VCaP (cell line): ENCODE results near the gene TLE7.

Experiments used
- H3K27ac ChIP-seq: fragments of 450-650 bp; 2 replicates; pipeline ENCODE4 v1.5.1; 2017
- TF ChIP-seq, protein P1 (sequence below): fragments of 450-650 bp; conservative IDR thresholded peaks from 2 replicates; pipeline ENCODE4 v1.5.1; 2017; ENCODE audit warnings: mild to moderate bottlenecking, moderate library complexity

The TLE7 gene

DNA sequence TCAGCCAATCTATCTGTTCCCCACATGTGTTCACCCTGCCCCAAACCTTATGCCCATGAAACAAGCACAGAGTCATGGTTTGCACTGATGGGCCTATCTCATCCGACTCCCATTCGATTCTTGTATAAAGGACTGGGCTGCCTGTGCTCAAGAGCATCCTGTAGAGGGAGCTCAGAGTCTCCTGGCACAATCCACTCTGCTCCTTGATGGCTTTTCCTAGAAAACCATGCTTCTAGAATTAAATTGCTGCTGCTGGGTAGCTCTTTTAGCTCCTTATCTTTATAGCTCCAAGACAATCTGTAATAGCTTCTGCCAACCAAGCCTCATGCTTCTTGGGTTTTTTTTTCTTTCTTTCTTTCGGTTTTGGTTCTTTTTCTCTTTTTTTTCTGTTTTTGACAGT is 37.6 kb upstream of the TLE7 start:
- TF ChIP-seq, protein P1, sequence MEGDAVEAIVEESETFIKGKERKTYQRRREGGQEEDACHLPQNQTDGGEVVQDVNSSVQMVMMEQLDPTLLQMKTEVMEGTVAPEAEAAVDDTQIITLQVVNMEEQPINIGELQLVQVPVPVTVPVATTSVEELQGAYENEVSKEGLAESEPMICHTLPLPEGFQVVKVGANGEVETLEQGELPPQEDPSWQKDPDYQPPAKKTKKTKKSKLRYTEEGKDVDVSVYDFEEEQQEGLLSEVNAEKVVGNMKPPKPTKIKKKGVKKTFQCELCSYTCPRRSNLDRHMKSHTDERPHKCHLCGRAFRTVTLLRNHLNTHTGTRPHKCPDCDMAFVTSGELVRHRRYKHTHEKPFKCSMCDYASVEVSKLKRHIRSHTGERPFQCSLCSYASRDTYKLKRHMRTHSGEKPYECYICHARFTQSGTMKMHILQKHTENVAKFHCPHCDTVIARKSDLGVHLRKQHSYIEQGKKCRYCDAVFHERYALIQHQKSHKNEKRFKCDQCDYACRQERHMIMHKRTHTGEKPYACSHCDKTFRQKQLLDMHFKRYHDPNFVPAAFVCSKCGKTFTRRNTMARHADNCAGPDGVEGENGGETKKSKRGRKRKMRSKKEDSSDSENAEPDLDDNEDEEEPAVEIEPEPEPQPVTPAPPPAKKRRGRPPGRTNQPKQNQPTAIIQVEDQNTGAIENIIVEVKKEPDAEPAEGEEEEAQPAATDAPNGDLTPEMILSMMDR: peak; percentile 72
- H3K27ac ChIP-seq: no peak overlapping the region

DNA sequence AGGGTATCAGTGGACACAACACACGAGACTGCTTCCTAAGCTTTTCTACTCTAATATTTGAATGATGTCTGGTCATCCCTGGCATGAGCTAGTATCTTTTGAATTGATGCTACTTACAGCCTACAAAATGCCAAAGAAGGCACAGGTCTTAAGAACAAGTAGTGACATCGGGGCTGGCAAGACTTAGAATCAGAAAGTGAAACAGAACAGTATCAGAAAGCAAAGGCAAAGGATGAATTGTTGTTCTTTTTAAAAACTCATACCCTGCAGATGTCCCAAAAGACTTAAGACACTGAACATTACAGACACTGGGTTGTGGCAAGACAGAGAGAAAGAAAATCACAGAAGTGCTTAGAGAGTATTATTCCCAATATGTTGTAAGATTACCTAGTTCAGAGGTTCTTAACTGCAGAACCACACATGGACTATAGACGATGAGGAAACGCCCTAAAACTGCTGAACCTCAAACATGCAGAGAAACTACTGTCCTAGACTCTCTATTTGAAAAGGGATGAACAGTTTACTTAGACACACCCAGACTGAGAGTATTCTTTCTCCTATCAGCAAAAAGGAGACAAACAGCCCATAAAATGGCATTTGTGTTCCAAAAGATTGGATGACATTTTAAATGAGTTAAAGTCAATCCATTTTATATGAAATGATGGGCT is 34.7 kb upstream of the TLE7 start:
- no peak overlapping the region for H3K27ac ChIP-seq
- TF ChIP-seq, protein P1: no peak

DNA sequence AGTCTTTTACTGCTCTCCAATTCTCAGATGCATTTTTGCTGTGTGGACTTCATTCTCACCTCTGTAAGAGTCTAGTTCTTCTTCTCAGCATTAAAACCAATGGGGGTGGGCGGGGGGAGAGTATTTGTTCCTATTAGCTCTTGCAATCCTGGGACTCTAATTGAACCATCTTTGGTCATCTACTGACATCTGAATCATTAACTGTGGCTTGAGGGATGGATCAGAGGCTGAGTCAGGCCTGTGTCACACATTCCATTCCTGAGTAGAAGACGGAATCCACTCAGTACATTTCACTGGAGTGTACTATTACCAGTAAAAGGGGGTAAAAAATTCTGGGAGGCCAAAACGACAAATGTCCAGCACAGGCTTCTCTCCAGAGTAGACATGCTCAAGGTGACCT is 33.0 kb upstream of the TLE7 start:
- H3K27ac ChIP-seq: no peak overlapping the region
- TF ChIP-seq, protein P1: no peak

DNA sequence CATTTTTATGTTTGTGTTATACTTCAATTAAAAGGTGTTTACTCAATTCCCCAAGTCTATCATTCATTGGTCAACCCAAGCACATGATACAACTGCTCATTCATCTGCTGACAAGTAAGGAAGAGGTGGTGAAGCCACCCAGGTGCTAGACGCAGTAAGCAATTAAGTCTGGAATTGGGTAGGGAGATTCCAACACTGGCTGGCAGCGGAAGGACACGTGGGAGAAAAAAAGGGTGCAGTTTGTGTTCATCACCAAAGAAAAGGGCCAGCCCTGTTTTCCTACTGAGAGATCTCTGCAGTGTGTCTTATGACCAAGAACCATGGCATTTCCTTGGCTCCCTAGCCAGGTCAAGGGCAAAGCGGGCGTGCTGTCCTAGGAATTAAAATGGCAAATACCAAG is 32.0 kb upstream of the TLE7 start:
- no peak overlapping the region for H3K27ac ChIP-seq
- TF ChIP-seq, protein P1: no peak

DNA sequence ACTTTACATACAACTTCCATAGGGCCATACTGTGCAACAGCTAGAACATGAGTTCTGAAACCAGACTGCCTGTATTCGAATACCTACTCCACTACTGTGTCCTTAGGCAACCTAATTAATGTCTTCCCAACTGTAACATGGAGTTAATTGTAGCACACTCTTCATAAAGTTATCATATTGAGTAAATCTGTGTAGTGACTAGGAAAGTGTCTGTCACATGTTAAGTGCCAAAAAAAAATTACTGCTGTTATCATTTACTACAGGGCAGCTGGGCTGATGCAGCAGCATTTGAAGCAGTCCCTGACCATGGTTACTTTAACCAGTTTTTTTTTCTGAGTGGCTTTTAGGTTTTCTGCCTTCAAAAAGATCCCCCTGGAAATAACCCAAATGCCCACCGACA is 31.1 kb upstream of the TLE7 start:
- TF ChIP-seq, protein P1: no peak
- H3K27ac ChIP-seq: no peak overlapping the region

DNA sequence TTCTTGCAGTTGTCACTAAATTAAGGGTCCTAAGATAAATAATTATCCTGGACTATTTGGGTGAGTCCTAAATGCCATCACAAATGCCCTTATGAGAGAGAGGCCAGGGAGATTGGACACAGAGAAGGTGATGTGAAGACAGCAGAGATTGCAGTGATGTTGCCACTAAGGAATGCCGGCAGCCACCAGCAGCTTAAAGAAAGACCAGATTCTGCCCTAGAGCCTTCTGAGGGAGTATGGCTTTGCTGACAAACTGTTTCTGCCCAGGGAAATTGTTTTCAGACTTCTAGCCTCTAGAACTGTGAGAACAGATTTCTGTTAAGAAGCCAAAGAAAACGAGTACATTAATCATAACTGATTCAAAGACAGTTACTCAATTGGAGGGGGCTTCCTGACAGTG is 30.2 kb upstream of the TLE7 start:
- H3K27ac ChIP-seq: no peak overlapping the region
- TF ChIP-seq, protein P1: no peak

DNA sequence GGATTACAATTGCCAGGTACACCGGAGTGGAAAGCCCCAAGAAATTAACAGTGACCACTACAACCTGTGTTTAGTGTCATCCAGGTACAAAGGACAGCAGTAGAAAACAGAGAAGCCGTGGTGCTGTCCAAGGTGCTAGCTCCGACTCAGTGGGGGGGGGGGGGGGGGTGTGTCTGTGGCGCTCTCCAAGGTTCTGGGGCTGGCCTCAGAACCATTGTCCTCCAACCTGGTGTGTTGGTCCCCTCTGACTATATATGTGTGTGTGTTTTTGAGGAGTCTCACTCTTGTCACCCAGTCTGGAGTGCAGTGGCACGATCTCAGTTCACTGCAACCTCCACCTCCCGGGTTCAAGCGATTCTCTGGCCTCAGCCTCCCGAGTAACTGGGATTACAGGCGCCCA is 26.0 kb upstream of the TLE7 start:
- no peak overlapping the region for H3K27ac ChIP-seq
- TF ChIP-seq, protein P1: no peak

DNA sequence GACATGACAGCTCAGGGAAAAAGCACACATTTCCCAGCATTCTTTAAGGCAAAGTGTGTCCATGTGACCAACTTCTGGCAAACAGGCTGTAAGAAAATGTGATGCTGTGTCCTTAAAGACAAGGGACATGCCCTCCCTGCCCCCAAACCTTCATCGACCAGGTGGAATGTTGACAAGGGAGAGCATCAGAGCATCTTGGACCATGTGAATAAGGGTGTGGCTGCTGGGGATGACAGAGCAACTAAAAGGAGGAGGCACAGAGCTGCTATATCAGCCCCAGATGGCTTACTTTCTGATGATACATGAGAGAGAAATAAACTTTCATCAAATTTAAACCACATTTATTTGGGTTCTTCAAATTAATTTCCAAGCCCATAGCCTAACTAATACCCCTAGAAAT is 22.4 kb upstream of the TLE7 start:
- TF ChIP-seq, protein P1: no peak

More for the DNA sequence above, 22.4 kb upstream of the TLE7 start:
- H3K27ac ChIP-seq: no peak overlapping the region
